HUES64 (cell line): Measurements from ENCODE around the gene MRTFA.
"Not testable (repeated sequence)": the region's sequence is repeated elsewhere in the genome, so short reads cannot be mapped to it uniquely, and the experiment has no call there.

Experiments
- H3K27ac ChIP-seq: 2 replicates; pipeline ENCODE4 v1.7.0; 2013; ENCODE audit warnings: low read depth, low read length, inconsistent platforms
- H3K27me3 ChIP-seq: 2 replicates; pipeline ENCODE4 v1.6.1; 2013; ENCODE audit warnings: mild to moderate bottlenecking, low read length; ENCODE audit not compliant: insufficient read depth
- H3K36me3 ChIP-seq: 2 replicates; pipeline ENCODE4 v1.6.1; 2013; ENCODE audit warnings: mild to moderate bottlenecking, low read length; ENCODE audit not compliant: insufficient read depth
- H3K4me1 ChIP-seq: 2 replicates; pipeline ENCODE4 v1.6.1; 2013; ENCODE audit warnings: mild to moderate bottlenecking, low read length, moderate library complexity; ENCODE audit not compliant: insufficient read depth
- H3K4me3 ChIP-seq: 2 replicates; pipeline ENCODE4 v1.5.1; 2013; ENCODE audit warnings: mild to moderate bottlenecking, low read length, moderate library complexity
- H3K9ac ChIP-seq: 2 replicates; pipeline ENCODE4 v1.6.1; 2013; ENCODE audit warnings: mild to moderate bottlenecking, low read depth, low read length
- H3K9me3 ChIP-seq: 2 replicates; pipeline ENCODE4 v1.6.1; 2013; ENCODE audit warnings: low read depth, low read length; ENCODE audit not compliant: insufficient read depth
- WGBS: fragments of 150-250, 120-280 bp; methylation state at CpG from one replicate; pipeline ENCODE4 v1.1.7; 2013; ENCODE audit warnings: missing lambda C conversion rate; 5-methylcytosine and 5-hydroxymethylcytosine counted together

Gene MRTFA

DNA sequence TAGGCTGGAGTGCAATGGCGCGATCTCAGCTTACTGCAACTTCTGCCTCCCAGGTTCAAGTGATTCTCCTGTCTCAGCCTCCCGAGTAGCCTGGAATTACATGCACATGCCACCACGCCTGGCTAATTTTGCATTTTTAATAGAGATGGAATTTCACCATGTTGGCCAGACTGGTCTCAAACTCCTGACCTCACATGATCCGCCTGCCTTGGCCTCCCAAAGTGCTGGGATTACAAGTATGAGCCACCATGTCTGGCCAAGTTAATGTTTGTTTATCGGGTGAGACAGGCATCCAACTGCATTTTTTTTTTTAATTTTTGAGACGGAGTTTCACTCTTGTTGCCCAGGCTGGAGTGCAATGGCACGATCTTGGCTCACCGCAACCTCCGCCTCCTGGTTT, 20.1 kb upstream of the MRTFA start:
- 95% methylated on average over 10 of the region's 10 CpGs for WGBS
- not testable (repeated sequence) for H3K9me3 ChIP-seq, H3K27ac ChIP-seq, H3K9ac ChIP-seq, H3K27me3 ChIP-seq, H3K4me3 ChIP-seq, H3K4me1 ChIP-seq, H3K36me3 ChIP-seq

DNA sequence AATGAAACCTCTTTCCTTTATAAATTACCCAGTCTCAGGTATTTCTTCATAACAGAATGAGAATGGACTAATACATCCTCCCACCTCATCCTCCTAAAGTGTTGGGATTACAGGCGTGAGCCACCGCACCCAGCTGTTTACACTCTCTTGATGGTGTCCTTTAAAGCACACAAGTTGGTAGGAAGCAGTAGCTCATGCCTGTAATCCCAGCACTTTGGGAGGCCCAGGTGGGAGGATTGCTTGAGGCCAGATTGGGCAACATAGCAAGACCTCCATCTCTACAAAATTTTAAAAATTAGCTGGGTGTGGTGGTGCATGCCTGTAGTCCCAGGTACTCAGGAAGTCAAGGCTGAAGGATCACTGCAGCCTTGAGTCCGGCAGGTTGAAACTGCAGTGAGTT, 19.4 kb upstream of the MRTFA start:
- H3K27me3 ChIP-seq, H3K4me3 ChIP-seq, H3K27ac ChIP-seq, H3K9ac ChIP-seq, H3K9me3 ChIP-seq, H3K4me1 ChIP-seq, H3K36me3 ChIP-seq: not testable (repeated sequence)
- WGBS: 97% methylated on average over 3 of the region's 3 CpGs

DNA sequence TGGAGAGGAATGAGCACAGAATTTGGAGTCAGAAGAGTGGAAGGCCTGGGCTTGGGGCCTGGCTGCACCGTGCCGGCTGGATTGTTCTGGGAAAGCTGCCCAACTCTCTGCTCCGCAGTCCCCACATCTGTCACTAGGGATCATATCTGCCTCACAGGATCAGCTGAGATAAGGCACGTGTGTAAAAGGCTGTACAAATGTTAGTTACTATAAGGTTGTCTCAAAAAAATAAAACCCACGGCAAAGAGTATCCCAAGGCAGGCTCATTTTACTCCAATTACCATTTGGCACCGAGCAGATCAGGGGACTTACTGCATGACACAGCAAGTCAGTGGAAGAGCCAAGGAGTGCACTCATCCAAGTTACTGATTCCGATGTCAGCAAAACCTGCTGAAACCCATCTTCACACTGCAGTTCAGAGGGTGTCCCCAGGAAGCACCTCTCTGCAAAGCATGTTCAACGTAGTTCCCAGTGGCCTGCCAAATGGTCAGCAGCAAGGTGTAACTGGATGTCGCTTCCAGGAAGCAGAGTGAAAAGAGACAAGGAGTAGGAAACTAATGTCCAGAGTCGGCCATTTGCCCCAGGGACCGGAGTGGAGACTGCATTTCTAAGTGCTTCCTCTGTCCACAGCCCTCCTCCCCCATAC, 18.1 kb upstream of the MRTFA start:
- H3K9ac ChIP-seq: no peak overlapping the region
- H3K27ac ChIP-seq: no peak overlapping the region
- H3K27me3 ChIP-seq: no peaks in the 10 kb centered on the region
- no peaks in the 10 kb centered on the region for H3K9me3 ChIP-seq
- no peak overlapping the region for H3K4me3 ChIP-seq
- H3K4me1 ChIP-seq: peaks cover 5% of the 10 kb centered on the region; the same call in 1 of the 2 replicates
- no peaks in the 10 kb centered on the region for H3K36me3 ChIP-seq
- 77% methylated on average over 11 of the region's 11 CpGs for WGBS

DNA sequence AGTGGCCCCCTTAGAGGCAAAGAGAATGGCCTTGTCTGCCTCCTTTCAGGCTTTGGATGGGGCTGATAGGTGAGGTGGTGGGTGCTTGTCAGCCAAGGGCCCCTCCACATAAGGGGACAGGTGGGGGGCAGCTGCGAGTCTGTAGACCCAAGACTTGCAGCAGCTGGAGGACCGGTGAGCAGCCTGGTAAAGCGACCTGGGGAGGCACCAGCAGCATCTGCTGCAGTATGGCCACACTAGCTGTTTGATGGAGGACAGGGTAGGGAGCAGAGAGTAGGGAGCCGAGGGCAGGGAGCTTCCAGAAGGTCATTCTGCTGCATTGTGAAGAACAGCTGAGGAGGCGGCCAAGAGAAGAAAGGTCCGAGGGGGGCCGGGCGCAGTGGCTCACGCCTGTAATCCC, 16.8 kb upstream of the MRTFA start:
- H3K27me3 ChIP-seq: no peaks in the 10 kb centered on the region
- H3K9me3 ChIP-seq: no peaks in the 10 kb centered on the region
- no peaks in the 10 kb centered on the region for H3K36me3 ChIP-seq
- no peak overlapping the region for H3K9ac ChIP-seq
- H3K4me3 ChIP-seq: no peak overlapping the region
- 94% methylated on average over 9 of the region's 9 CpGs for WGBS
- peaks cover 5% of the 10 kb centered on the region; the same call in 1 of the 2 replicates for H3K4me1 ChIP-seq
- H3K27ac ChIP-seq: no peak overlapping the region

DNA sequence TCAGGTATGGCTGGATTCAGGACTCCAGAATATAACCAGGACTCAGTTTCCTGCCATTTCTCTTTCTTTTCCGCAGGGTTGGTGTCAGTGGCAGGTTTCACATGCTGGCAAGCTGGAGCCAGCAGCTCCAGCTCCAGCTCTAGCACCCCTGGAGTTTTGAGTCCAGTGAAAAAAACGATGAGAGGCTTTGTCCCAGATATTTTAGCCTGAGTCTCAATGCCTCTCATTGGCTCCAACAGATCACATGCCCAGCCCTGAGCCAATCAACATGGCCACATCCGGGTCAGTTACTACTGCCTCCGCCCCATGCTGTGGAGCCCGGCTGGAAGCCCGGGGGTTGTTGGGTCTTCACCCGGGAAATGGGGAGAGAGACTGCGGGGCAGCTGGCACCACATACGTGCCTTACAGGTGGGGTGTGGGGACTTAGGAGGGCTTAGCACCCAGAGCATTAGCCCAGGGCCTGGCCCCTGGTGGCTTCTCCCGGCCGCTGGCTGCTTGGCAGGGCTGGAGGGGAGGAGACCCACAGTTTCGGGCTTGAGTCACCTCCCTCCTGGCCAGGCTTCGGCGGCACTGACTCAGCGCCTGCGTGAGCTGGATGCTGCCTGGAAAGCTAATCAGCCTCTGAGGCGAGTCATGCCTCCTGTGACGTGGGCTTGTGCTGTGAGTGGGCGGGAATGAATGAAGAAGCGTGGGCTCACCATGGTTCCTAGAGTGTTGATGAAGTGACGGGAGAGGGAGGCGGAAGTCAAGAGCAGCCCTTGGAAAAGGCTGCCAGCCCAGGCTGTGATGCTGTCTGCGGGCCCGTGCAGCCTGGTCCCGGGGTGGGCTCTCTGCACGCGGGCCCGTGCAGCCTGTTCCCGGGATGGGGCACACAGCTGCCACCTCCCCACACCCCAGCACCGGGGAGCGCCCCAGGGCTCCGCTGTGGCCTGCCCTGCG, 15.3 kb upstream of the MRTFA start:
- Histone ChIP-seq H3K27me3 (no peaks in the 10 kb centered on the region), H3K4me1 (peaks cover 5% of the 10 kb centered on the region; the same call in 1 of the 2 replicates), H3K9ac (peak overlapping the region; percentile 74), H3K27ac (peak overlapping the region; percentile 63), H3K9me3 (no peaks in the 10 kb centered on the region), H3K4me3 (peak overlapping the region; percentile 49), H3K36me3 (no peaks in the 10 kb centered on the region)
- WGBS: 40% methylated on average over 33 of the region's 33 CpGs

DNA sequence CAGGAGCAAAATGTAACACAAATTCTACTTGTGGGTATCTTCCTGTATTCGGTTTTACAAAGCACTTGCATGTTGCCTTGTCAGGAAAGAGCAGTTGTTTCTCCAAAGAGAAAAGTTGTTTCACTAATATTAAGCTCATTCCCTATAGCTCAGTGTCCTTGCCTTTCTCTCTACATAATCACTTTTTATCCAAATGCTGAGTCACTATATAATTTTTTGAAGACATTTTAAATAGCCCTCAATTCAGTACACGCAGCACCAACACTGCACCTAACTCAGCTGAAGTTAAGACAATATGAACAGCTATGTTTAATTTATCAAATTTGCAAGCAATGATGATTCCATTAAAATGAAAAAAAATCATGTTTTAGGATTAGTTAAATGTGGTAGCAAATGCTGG, 14.5 kb upstream of the MRTFA start:
- WGBS: 94% methylated on average over 1 of the region's 2 CpGs
- Histone ChIP-seq H3K27me3 (no peaks in the 10 kb centered on the region), H3K4me1 (peaks cover 5% of the 10 kb centered on the region; the same call in 1 of the 2 replicates), H3K9ac (no peak overlapping the region; the same call in 1 of the 2 replicates), H3K4me3 (no peak overlapping the region), H3K27ac (peak overlapping the region; percentile 63; the same call in 1 of the 2 replicates), H3K9me3 (no peaks in the 10 kb centered on the region), H3K36me3 (no peaks in the 10 kb centered on the region)

DNA sequence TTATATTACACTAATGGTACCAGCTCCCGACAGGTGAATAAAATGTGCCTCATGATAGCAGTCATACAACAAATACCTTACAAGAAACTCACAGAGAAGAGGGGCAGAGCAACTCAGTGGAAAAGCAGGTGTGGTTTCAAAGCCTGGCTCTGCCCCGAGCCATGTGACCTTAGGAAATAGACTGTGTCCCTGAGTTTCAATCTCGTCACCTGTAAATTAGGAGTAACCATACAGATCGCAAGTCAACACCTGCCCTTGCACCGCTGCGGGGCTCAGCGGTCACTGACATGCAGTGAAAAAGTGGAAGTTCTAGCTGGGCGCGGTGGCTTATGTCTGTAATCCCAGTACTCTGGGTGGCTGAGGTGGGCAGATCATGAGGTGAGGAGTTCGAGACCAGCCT, 11.9 kb upstream of the MRTFA start:
- Histone ChIP-seq H3K27me3 (no peaks in the 10 kb centered on the region), H3K9ac (no peak overlapping the region), H3K36me3 (no peaks in the 10 kb centered on the region), H3K9me3 (no peaks in the 10 kb centered on the region), H3K4me1 (no peaks in the 10 kb centered on the region; the same call in 1 of the 2 replicates), H3K27ac (no peak overlapping the region), H3K4me3 (no peak overlapping the region)
- 98% methylated on average over 9 of the region's 10 CpGs for WGBS

DNA sequence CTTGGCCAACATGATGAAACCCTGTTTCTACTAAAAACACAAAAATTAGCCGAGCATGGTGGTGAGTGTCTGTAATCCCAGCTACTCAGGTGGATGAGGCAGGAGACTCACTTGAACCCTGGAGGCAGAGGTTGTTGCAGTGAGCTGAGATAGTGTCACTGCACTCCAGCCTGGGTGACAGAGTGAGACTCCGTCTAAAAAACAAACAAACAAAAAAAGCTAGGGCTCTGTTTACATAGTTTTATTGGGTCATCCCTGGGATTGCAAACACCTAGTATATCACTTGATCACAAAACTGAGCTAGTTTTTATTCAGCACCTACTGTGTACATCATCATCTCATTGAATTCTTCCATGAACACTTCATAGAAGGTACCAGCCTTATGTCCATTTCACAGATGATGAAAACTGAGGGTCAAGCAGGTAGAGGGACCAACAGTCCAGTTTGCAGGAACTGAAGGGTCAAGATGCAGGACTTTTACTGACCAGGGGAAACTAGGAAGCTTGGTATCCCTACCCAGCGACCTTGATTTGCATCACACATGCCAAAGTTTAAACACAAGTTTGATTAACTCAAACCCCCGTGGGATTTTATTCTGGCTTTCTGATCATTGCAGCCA, 9.2 kb upstream of the MRTFA start:
- WGBS: 85% methylated on average over 4 of the region's 4 CpGs
- Histone ChIP-seq H3K9me3 (no peaks in the 10 kb centered on the region), H3K4me3 (no peak overlapping the region), H3K9ac (no peak overlapping the region), H3K4me1 (no peaks in the 10 kb centered on the region), H3K27me3 (no peaks in the 10 kb centered on the region), H3K36me3 (no peaks in the 10 kb centered on the region), H3K27ac (no peak overlapping the region)

DNA sequence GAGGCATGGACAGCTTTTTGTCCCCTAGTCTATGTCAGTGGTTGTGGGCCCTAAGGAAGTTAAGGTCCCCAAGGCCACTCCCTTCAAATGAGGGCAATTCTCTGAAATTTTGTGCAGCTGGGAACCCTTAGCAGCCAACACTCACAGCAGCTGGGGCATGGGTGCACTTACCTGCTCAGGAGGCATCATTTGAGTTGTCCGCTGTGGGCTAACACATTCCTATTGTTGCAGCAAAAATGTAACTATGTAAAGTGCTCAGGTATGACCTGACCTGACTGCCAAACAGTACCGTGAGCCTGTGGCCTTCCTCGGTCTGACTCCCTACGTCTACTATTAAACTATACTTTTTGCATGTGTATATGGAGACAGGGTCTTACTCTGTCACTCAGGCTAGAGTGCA, 5.8 kb upstream of the MRTFA start:
- no peaks in the 10 kb centered on the region for H3K36me3 ChIP-seq
- WGBS: 95% methylated on average over 4 of the region's 4 CpGs
- no peak overlapping the region for H3K4me3 ChIP-seq
- no peaks in the 10 kb centered on the region for H3K9me3 ChIP-seq
- no peak overlapping the region for H3K27ac ChIP-seq
- H3K27me3 ChIP-seq: no peaks in the 10 kb centered on the region
- H3K4me1 ChIP-seq: no peaks in the 10 kb centered on the region
- no peak overlapping the region for H3K9ac ChIP-seq

DNA sequence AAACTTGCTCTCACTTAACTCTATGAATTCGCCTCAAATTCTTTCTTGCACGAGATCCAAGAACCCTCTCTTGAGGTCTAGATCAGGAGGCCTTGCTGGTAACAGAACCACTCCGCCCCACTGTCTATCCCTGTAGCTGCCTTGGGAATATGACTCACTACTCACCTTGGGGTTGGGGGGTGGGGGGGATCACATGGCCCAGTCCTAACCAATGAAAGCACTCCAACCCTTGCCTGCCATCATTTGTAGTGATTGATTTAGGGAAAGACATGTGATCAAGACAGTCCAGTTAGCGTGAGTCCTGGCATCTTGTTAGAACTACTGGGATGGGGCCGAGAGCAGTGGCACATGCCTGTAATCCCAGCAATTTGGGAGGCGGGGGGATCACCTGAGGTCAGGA, 4.8 kb upstream of the MRTFA start:
- Histone ChIP-seq H3K36me3 (no peaks in the 10 kb centered on the region), H3K27me3 (no peaks in the 10 kb centered on the region), H3K27ac (no peak overlapping the region), H3K9me3 (no peaks in the 10 kb centered on the region), H3K4me3 (no peak overlapping the region), H3K9ac (no peak overlapping the region), H3K4me1 (no peaks in the 10 kb centered on the region)
- WGBS: 95% methylated on average over 5 of the region's 6 CpGs

DNA sequence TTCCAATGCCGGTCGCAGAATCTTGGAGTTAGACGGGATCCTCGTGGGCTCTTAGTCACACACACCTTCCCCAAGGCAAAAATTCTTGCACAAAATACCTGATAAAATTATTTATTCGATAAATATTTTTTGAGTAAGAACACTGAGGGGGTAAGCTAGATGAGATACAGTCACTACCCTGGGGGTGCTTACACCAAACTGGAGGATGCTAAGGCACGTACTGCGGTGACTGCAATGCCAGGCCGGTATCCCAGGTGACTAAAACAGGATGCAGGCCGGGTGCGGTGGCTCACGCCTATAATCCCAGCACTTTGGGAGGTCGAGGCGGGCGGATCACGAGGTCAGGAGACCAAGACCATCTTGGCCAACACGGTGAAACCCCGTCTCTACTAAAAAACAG, 1.7 kb upstream of the MRTFA start:
- H3K36me3 ChIP-seq: no peaks in the 10 kb centered on the region
- no peak overlapping the region for H3K27ac ChIP-seq
- no peaks in the 10 kb centered on the region for H3K27me3 ChIP-seq
- 97% methylated on average over 17 of the region's 17 CpGs for WGBS
- peaks cover 5% of the 10 kb centered on the region; the same call in 1 of the 2 replicates for H3K4me1 ChIP-seq
- no peak overlapping the region; the same call in 1 of the 2 replicates for H3K4me3 ChIP-seq
- no peaks in the 10 kb centered on the region for H3K9me3 ChIP-seq
- H3K9ac ChIP-seq: no peak overlapping the region
